ENCODE results near the gene RNH1. TPM values are rescaled to one million over a fixed set of nuclear protein-coding genes. Genes with fewer than 3 reads are reported as not detected.

RNH1 gene
- total and polyA plus RNA-seq, 2 donors (not counting 1 experiment from before 2014, with no cell fraction given), result 102 to 561 TPM

DNA sequence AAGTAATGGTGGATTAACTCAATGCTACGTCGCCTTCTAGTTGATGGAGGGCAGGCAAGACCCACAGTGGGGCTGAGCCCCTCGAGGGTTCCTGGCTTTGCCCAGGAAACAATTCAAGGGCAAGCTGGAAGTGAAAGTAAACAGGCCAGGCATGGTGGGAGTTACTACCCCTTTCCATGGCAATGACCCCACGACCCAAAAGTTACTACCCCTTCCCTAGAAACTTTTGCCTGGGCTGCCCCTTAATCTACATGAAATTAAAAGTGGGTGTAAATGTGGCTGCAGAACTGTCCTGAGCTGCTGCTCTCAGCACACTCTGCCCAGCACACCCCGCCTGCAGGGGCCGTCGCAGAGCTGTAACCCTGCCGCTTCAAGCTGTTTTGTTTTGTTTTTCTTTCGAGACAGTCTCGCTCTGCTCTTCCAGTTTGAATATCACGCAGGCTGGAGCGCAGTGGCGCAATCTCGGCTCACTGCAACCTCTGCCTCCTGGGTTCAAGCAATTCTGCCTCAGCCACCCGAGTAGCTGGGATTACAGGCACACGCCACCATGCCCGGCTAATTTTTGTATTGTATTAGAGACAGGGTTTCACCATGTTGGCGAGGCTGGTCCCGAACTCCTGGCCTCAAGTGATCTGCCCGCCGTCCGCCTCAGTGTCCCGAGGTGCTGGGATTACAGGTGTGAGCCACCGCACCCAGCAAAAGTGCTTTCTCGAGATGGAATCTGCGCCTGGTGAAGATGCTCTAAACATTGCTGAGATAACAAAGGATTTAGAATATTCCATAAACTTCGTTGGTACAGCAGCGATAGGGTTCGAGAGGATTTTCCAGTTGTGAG is 5.9 kb upstream of the RNH1 start:
- TF ChIP-seq, protein P1, sequence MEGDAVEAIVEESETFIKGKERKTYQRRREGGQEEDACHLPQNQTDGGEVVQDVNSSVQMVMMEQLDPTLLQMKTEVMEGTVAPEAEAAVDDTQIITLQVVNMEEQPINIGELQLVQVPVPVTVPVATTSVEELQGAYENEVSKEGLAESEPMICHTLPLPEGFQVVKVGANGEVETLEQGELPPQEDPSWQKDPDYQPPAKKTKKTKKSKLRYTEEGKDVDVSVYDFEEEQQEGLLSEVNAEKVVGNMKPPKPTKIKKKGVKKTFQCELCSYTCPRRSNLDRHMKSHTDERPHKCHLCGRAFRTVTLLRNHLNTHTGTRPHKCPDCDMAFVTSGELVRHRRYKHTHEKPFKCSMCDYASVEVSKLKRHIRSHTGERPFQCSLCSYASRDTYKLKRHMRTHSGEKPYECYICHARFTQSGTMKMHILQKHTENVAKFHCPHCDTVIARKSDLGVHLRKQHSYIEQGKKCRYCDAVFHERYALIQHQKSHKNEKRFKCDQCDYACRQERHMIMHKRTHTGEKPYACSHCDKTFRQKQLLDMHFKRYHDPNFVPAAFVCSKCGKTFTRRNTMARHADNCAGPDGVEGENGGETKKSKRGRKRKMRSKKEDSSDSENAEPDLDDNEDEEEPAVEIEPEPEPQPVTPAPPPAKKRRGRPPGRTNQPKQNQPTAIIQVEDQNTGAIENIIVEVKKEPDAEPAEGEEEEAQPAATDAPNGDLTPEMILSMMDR (conservative IDR thresholded peaks at IDR 0.05 in 1 of 2, IDR thresholded peaks at IDR 0.05 in 1 of 2; ENCODE audit: low read depth in 1 of 2, low read length in 2 of 2), result no peak
- no peak for TF ChIP-seq EZH2 (IDR thresholded peaks at IDR 0.05; ENCODE audit: low read length, missing control alignments)
- Histone ChIP-seq H3K9me3 (ENCODE audit: control insufficient read depth, insufficient read depth, low read depth, low read length) (no peaks in the 10 kb centered on the region), H3K9ac (ENCODE audit: insufficient read depth, low read length) (no peak overlapping the region), H3K4me1 (ENCODE audit: control insufficient read depth, extremely low read depth, insufficient read depth, low read length) (no peaks in the 10 kb centered on the region), H3K79me2 (ENCODE audit: control insufficient read depth, insufficient read depth, low read length) (no peaks in the 10 kb centered on the region), H2AFZ (ENCODE audit: low read length) (no peak overlapping the region), H3K4me2 (ENCODE audit: extremely low read depth, insufficient read depth, low read length) (no peak overlapping the region), H3K27me3 (ENCODE audit: control insufficient read depth, insufficient read depth, low read length) (no peaks in the 10 kb centered on the region), H3K27ac (ENCODE audit: insufficient read depth, low read length) (no peak overlapping the region), H4K20me1 (ENCODE audit: control insufficient read depth, extremely low read depth, insufficient read depth, low read length) (no peaks in the 10 kb centered on the region), H3K4me3 (replicated peaks in 1 of 4; ENCODE audit: control extremely low read depth in 1 of 4, insufficient read depth in 1 of 4, low read depth in 3 of 4, low read length in 4 of 4) (no peak overlapping the region), H3K36me3 (ENCODE audit: control insufficient read depth, insufficient read depth, low read length) (peaks cover 2% of the 10 kb centered on the region)
- DNase-seq (ENCODE audit: low read depth in 2 of 2), result no peak

DNA sequence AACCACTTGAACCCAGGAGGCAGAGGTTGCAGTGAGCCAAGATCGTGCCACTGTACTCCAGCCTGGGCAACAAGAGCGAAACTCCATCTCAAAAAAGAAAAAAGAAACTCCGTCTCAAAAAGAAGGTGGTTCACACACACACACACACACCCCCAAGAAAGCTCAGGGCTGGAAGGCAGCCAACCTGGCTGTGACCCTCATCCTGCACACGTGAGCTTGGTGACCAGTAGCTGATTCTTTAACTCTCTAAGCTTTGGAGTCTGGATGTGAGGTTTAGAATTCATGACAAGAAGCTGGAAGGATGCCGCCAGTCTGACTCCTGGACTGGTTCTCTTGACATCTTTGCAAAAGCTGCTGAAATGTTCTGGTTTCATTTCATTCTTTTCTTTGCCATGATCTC is 1.9 kb upstream of the RNH1 start:
- no peak for TF ChIP-seq EZH2 (IDR thresholded peaks at IDR 0.05; ENCODE audit: low read length, missing control alignments)
- TF ChIP-seq, protein P1 (conservative IDR thresholded peaks at IDR 0.05 in 1 of 2, IDR thresholded peaks at IDR 0.05 in 1 of 2; ENCODE audit: low read depth in 1 of 2, low read length in 2 of 2), result no peak
- DNase-seq (ENCODE audit: low read depth in 2 of 2), result no peak
- peaks cover 2% of the 10 kb centered on the region for H3K36me3 ChIP-seq (ENCODE audit: control insufficient read depth, insufficient read depth, low read length)
- H3K4me2 ChIP-seq (ENCODE audit: extremely low read depth, insufficient read depth, low read length), result no peak overlapping the region
- H3K79me2 ChIP-seq (ENCODE audit: control insufficient read depth, insufficient read depth, low read length), result peaks cover 21% of the 10 kb centered on the region
- no peak overlapping the region for H3K9ac ChIP-seq (ENCODE audit: insufficient read depth, low read length)
- H3K27ac ChIP-seq (ENCODE audit: insufficient read depth, low read length), result no peak overlapping the region
- no peaks in the 10 kb centered on the region for H3K27me3 ChIP-seq (ENCODE audit: control insufficient read depth, insufficient read depth, low read length)
- H3K4me1 ChIP-seq (ENCODE audit: control insufficient read depth, extremely low read depth, insufficient read depth, low read length), result peaks cover 10% of the 10 kb centered on the region
- H3K4me3 ChIP-seq (replicated peaks in 1 of 4; ENCODE audit: control extremely low read depth in 1 of 4, insufficient read depth in 1 of 4, low read depth in 3 of 4, low read length in 4 of 4), result no peak overlapping the region
- H2AFZ ChIP-seq (ENCODE audit: low read length), result no peak overlapping the region
- H4K20me1 ChIP-seq (ENCODE audit: control insufficient read depth, extremely low read depth, insufficient read depth, low read length), result no peaks in the 10 kb centered on the region
- H3K9me3 ChIP-seq (ENCODE audit: control insufficient read depth, insufficient read depth, low read depth, low read length), result no peaks in the 10 kb centered on the region

DNA sequence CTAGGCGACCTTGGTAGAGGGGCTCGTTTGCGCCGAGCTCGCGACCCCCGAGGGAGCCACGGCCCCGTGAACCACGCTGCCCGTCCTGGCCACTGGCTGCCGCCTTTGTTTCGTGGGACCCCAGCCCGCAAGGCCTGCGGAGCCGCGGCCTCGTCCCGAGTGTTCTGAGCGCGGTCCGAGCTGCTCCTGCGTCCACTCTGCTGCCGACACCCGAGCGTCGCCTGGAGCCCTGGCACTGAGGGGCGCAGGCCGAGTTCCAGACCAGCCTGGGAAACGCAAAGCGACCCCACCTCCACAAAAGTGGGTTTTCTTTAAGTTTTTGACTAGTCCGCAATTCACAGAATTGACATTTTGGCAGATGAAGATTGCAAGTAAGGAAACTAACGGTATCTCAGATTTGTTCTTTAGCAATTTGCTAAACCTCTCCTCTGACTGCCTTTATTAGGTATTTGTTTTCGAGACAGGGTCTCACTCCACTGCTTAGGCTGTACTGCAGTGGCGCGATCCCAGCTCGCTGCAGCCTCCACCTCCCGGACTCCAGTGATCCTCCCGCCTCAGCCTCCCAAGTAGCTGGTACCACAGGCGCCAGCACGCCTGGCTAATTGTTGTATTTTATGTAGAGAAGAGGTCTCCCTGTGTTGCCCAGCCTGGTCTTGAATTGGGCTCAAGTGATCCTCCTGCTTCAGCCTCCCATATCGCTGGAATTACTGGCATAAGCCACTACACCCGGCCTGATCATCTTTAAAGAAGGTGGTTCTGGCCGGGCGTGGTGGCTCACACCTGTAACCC is 879 bp upstream of the RNH1 start:
- H3K79me2 ChIP-seq (ENCODE audit: control insufficient read depth, insufficient read depth, low read length), result peaks cover 30% of the 10 kb centered on the region
- no peak overlapping the region for H2AFZ ChIP-seq (ENCODE audit: low read length)
- no peaks in the 10 kb centered on the region for H3K9me3 ChIP-seq (ENCODE audit: control insufficient read depth, insufficient read depth, low read depth, low read length)

More for the DNA sequence above, 879 bp upstream of the RNH1 start:
- H3K4me2 ChIP-seq (ENCODE audit: extremely low read depth, insufficient read depth, low read length), result peak overlapping the region; percentile 71
- H3K36me3 ChIP-seq (ENCODE audit: control insufficient read depth, insufficient read depth, low read length), result peaks cover 2% of the 10 kb centered on the region
- H3K27ac ChIP-seq (ENCODE audit: insufficient read depth, low read length), result peak overlapping the region; percentile 85
- H3K9ac ChIP-seq (ENCODE audit: insufficient read depth, low read length), result peak overlapping the region; percentile 83
- peaks cover 13% of the 10 kb centered on the region for H3K4me1 ChIP-seq (ENCODE audit: control insufficient read depth, extremely low read depth, insufficient read depth, low read length)
- DNase-seq (ENCODE audit: low read depth in 2 of 2), result no peak
- H3K4me3 ChIP-seq (replicated peaks in 1 of 4; ENCODE audit: control extremely low read depth in 1 of 4, insufficient read depth in 1 of 4, low read depth in 3 of 4, low read length in 4 of 4), result peak overlapping the region; percentile 60 to 78 (median 68)
- TF ChIP-seq, protein P1 (conservative IDR thresholded peaks at IDR 0.05 in 1 of 2, IDR thresholded peaks at IDR 0.05 in 1 of 2; ENCODE audit: low read depth in 1 of 2, low read length in 2 of 2), result no peak
- TF ChIP-seq EZH2 (IDR thresholded peaks at IDR 0.05; ENCODE audit: low read length, missing control alignments), result no peak
- no peaks in the 10 kb centered on the region for H4K20me1 ChIP-seq (ENCODE audit: control insufficient read depth, extremely low read depth, insufficient read depth, low read length)
- no peaks in the 10 kb centered on the region for H3K27me3 ChIP-seq (ENCODE audit: control insufficient read depth, insufficient read depth, low read length)
